BLaER1 (cell line): ENCODE results near the gene ARHGAP18.

Source experiments
- H3K27ac ChIP-seq: shearing (Covaris generic); formaldehyde crosslinking; 2 replicates; pipeline ENCODE4 v1.8.1; 2022
- H3K27me3 ChIP-seq: shearing (Covaris generic); formaldehyde crosslinking; 2 replicates; pipeline ENCODE4 v1.8.1; 2022
- H3K36me3 ChIP-seq: shearing (Covaris generic); formaldehyde crosslinking; 2 replicates; pipeline ENCODE4 v1.8.1; 2022
- H3K4me1 ChIP-seq: shearing (Covaris generic); formaldehyde crosslinking; 2 replicates; pipeline ENCODE4 v1.8.1; 2022
- H3K4me2 ChIP-seq: shearing (Covaris generic); formaldehyde crosslinking; 2 replicates; pipeline ENCODE4 v1.8.1; 2022
- H3K4me3 ChIP-seq: shearing (Covaris generic); formaldehyde crosslinking; 2 replicates; pipeline ENCODE4 v1.8.1; 2022
- H3K9ac ChIP-seq: shearing (Covaris generic); formaldehyde crosslinking; 2 replicates; pipeline ENCODE4 v1.8.1; 2022
- H3K9me3 ChIP-seq: shearing (Covaris generic); formaldehyde crosslinking; 2 replicates; pipeline ENCODE4 v1.8.1; 2022
- H4K20me1 ChIP-seq: shearing (Covaris generic); formaldehyde crosslinking; 2 replicates; pipeline ENCODE4 v1.8.1; 2022
- Cebpa-rat ChIP-seq: shearing (Covaris generic); IDR thresholded peaks from 2 replicates; pipeline ENCODE4 v1.8.1; 2022

ARHGAP18 gene

DNA sequence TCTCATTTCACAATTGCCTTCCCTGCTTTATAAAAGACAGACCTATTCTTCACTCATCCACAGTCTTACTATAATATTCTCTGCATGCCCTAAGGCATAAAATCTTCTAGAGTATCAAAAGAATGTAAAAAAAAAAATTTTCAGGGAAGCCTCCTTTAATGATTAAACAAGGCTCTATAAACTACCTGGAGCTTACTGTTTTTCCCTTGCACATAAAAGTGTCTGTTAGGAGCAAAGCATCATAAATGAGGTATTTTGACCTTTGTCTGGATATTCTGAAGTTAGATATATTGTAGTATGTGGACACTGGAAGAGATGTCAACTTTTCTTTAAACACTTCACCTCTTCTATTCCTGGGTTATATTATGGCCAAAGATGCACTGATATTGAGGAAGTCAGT, 97.5 kb downstream of the ARHGAP18 start:
- H3K4me3 ChIP-seq = no peak overlapping the region
- no peaks in the 10 kb centered on the region for H3K36me3 ChIP-seq
- TF ChIP-seq Cebpa-rat = no peak
- no peak overlapping the region for H3K4me2 ChIP-seq
- H3K27me3 ChIP-seq = no peaks in the 10 kb centered on the region
- no peaks in the 10 kb centered on the region for H3K4me1 ChIP-seq
- H3K9me3 ChIP-seq = no peaks in the 10 kb centered on the region
- H4K20me1 ChIP-seq = no peaks in the 10 kb centered on the region
- no peak overlapping the region for H3K27ac ChIP-seq
- H3K9ac ChIP-seq = no peak overlapping the region

DNA sequence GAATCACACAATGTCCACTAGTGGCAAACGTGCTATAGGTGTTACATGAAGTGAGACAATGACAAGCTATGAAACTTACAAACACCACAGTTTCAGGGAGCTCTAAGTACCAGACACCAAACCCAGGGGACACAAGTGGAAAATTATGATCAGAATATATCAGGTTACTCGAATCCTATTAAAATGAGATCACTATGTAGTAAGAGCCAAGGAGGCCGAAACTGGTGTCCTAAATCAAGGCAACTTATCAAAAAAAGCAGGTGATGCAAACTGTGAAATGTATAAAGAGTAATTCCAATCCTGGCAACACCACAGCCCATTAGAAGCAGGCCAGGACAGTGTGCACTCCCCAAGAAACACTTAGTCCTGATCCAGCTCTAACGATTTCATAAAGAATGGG, 100.3 kb downstream of the ARHGAP18 start:
- no peak overlapping the region for H3K4me2 ChIP-seq
- H3K9ac ChIP-seq = no peak overlapping the region

DNA sequence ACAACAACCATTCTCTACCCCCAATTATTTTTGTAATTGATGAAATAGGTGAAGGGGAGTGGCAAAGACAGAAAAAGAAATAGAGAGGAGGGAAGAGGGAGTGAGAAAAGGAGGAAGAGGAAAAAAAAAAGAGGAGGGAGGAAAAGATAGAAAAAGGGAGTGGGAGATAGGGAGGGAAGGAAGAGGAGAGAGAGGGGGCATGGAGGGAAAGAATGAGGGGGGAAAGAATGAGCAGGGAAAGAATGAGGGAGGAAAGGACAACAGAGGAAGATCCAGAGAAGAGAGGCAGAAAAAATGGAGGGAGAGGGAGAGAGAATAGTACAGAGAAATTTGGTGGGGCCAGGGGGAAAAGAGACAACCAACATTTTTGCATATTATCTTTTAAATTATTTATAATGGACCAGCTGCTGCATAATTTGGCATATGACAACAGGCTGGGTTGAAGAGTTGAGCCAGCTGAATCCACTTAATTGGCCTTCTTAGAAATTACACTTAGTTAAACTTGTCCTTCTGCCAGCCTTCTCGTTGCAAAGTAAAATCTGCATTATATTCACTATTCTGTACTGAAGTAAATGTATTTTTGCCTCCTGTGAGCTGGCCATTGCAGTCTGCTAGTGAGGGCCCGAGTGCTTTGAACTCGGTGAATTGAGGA, 101.0 kb downstream of the ARHGAP18 start:
- no peak overlapping the region for H3K9ac ChIP-seq
- no peak for TF ChIP-seq Cebpa-rat

More for the DNA sequence above, 100.3 kb downstream of the ARHGAP18 start:
- H3K27ac ChIP-seq = no peak overlapping the region
- no peak overlapping the region for H3K4me3 ChIP-seq
- H3K9me3 ChIP-seq = no peaks in the 10 kb centered on the region
- no peak for TF ChIP-seq Cebpa-rat
- H4K20me1 ChIP-seq = no peaks in the 10 kb centered on the region
- no peaks in the 10 kb centered on the region for H3K27me3 ChIP-seq
- H3K4me1 ChIP-seq = no peaks in the 10 kb centered on the region
- no peaks in the 10 kb centered on the region for H3K36me3 ChIP-seq

DNA sequence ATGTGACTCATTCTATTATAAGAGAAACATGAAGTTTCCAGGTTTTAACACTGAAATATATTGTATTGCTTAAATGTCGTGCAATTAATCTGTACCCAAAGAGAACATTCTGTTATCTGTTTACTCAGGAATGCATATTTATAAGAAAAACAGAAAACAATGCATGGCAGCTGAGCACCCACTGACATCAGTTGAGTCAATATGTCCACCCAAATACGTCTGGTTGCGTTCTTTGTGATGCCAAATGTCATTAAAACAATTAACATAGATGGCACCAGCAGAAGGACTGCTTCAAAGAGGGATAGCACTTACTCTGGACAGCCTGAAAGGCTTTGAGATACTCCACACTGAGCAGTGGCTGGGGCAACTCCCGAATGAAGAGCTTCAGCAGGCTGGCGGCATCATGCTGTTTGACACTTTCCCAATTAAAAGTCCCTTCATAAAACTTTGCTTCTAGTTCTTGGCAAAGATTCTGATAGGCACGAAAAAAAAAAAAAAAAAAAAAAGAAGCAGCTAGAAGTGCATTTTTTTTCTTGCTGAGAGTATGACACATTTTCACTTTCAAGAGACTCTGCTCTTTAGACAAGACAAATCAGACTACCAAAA, 102.3 kb downstream of the ARHGAP18 start:
- TF ChIP-seq Cebpa-rat = no peak
- no peak overlapping the region for H3K27ac ChIP-seq
- no peaks in the 10 kb centered on the region for H3K36me3 ChIP-seq
- H3K9me3 ChIP-seq = no peaks in the 10 kb centered on the region
- no peaks in the 10 kb centered on the region for H3K27me3 ChIP-seq
- H4K20me1 ChIP-seq = no peaks in the 10 kb centered on the region
- H3K4me3 ChIP-seq = no peak overlapping the region
- H3K4me1 ChIP-seq = no peaks in the 10 kb centered on the region
- no peak overlapping the region for H3K9ac ChIP-seq
- H3K4me2 ChIP-seq = no peak overlapping the region

More for the DNA sequence above, 101.0 kb downstream of the ARHGAP18 start:
- H3K27me3 ChIP-seq = no peaks in the 10 kb centered on the region
- H3K4me3 ChIP-seq = no peak overlapping the region
- no peak overlapping the region for H3K27ac ChIP-seq
- no peaks in the 10 kb centered on the region for H3K4me1 ChIP-seq
- H4K20me1 ChIP-seq = no peaks in the 10 kb centered on the region
- no peak overlapping the region for H3K4me2 ChIP-seq
- H3K36me3 ChIP-seq = no peaks in the 10 kb centered on the region
- no peaks in the 10 kb centered on the region for H3K9me3 ChIP-seq

DNA sequence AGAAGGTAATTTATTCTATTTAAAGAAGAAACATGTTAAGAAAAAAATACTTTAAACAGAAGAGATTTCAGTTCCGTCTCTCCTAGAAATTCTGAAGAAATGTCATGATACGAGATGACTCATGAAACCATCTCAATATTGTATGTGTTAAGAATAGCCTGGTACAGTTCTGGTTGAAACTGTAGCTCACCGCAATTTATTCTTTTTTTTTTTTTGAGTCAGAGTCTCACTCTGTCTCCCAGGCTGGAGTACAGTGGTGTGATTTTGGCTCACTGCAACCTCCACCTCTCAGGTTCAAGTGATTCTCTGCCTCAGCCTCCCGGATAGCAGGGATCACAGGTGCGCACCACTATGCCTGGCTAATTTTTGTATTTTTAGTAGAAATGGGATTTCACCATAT, 103.3 kb downstream of the ARHGAP18 start:
- Histone ChIP-seq H3K36me3 (no peaks in the 10 kb centered on the region), H3K27me3 (no peaks in the 10 kb centered on the region), H3K27ac (no peak overlapping the region), H3K4me3 (no peak overlapping the region), H3K4me2 (no peak overlapping the region), H3K4me1 (no peaks in the 10 kb centered on the region), H3K9me3 (no peaks in the 10 kb centered on the region), H4K20me1 (no peaks in the 10 kb centered on the region), H3K9ac (no peak overlapping the region)
- TF ChIP-seq Cebpa-rat = no peak

DNA sequence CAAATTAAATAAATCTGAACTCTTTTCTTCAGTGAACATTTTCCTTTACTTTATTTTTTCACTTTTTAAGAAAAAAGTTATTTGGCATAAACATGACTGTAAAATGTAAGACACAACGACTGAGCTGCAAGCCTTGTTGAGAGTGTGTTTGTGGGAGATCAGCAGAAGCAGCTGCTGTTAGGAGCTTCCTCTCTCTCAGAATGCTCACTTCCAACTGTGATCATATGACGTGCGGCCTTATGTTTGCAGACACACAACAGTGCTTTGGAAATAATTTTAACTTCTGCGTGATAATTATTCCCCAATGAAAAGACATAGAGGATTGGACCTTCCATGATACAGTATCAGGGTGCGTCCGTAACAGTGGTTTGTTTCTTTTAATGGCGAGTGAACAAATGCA, 104.0 kb downstream of the ARHGAP18 start:
- Histone ChIP-seq H3K4me1 (no peaks in the 10 kb centered on the region), H4K20me1 (no peaks in the 10 kb centered on the region), H3K9me3 (no peaks in the 10 kb centered on the region), H3K27ac (no peak overlapping the region), H3K9ac (no peak overlapping the region), H3K36me3 (no peaks in the 10 kb centered on the region), H3K4me2 (no peak overlapping the region), H3K4me3 (no peak overlapping the region), H3K27me3 (no peaks in the 10 kb centered on the region)
- no peak for TF ChIP-seq Cebpa-rat

DNA sequence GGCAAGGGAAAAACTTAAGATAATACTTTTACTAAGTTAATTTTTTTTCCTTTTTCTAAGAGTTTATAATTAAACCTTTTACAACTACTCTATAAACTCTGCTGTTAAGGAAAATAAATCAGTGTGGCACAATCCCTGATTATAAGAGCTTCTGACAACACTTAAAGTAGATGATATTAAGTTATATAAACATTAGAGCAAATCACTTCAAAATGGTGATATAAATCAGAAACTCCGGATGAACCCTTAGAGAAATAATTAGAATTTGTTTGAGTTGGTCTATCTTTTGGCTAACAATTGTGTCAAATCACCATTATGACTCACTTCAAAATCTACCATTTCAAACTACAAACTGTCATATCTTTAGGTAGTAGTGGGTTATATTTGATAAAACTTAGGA, 104.9 kb downstream of the ARHGAP18 start:
- H3K4me2 ChIP-seq = no peak overlapping the region
- no peak overlapping the region for H3K27ac ChIP-seq
- TF ChIP-seq Cebpa-rat = no peak
- H3K4me1 ChIP-seq = no peaks in the 10 kb centered on the region
- no peaks in the 10 kb centered on the region for H3K9me3 ChIP-seq
- H3K36me3 ChIP-seq = no peaks in the 10 kb centered on the region
- H3K9ac ChIP-seq = no peak overlapping the region
- H3K27me3 ChIP-seq = no peaks in the 10 kb centered on the region
- no peaks in the 10 kb centered on the region for H4K20me1 ChIP-seq
- H3K4me3 ChIP-seq = no peak overlapping the region

DNA sequence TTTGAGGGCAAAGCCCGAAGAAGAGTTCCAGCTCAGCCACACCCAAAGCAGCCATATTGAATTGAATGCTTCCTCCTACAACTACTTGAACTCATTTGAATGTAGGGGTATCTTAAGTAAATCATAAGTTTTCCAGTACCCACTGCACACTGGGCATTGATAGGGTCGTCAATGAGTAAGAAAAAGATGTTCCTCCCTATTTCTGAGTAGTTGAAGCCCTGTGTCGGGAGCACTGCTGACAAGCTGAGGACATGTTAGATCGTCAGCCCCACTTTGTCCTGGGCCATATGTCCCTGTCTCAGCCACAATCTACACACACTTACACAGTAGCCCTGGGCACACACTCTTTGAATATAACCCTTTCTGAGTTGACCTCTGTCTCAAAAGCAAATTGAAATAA, 105.7 kb downstream of the ARHGAP18 start:
- Histone ChIP-seq H3K4me3 (no peak overlapping the region), H3K27me3 (no peaks in the 10 kb centered on the region), H3K36me3 (no peaks in the 10 kb centered on the region), H3K4me2 (no peak overlapping the region), H3K9ac (no peak overlapping the region), H4K20me1 (no peaks in the 10 kb centered on the region), H3K27ac (no peak overlapping the region), H3K9me3 (no peaks in the 10 kb centered on the region), H3K4me1 (no peaks in the 10 kb centered on the region)
- no peak for TF ChIP-seq Cebpa-rat

DNA sequence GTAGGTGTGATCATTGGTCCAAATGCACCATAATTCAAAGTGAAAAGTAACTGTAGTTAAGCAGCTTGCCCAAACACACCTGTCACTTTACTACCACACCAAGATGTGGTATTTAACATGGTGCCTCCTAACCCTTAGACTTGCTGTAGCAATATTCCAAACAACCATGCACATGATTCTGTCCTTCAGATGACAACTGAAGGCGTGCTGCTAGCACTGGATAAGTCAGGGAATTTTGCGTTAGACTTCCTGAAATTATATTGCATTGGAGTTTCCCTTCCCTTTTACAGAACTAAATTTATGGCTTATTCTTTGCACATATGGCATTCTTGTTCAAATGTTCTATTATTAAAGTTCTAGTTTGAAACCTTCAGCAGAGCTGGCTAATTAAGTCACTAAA, 106.2 kb downstream of the ARHGAP18 start:
- Histone ChIP-seq H3K4me1 (no peaks in the 10 kb centered on the region), H4K20me1 (no peaks in the 10 kb centered on the region), H3K9ac (no peak overlapping the region), H3K9me3 (no peaks in the 10 kb centered on the region), H3K4me2 (no peak overlapping the region), H3K4me3 (no peak overlapping the region), H3K27me3 (no peaks in the 10 kb centered on the region), H3K36me3 (no peaks in the 10 kb centered on the region), H3K27ac (no peak overlapping the region)
- no peak for TF ChIP-seq Cebpa-rat

DNA sequence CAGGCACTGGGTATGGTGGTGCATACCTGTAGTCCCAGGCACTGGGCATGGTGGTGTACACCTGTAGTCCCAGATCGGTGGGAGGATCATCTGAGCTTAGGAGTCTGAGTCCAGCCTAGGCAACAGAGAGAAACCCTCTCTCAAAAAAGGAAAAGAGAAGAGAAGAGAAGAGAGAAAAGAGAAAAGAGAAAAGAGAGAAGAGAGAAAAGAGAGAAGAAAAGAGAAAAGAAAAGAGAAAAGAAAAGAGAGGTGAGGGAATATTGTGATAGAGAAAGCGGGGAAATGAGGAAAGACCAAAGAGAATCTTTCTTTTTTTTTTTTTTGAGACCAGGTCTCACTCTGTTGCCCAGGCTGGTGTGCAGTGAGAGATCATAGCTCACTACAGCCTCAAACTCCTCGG, 108.7 kb downstream of the ARHGAP18 start:
- H3K27ac ChIP-seq = no peak overlapping the region
- TF ChIP-seq Cebpa-rat = no peak
- no peaks in the 10 kb centered on the region for H3K9me3 ChIP-seq
- no peaks in the 10 kb centered on the region for H3K4me1 ChIP-seq
- H3K9ac ChIP-seq = no peak overlapping the region
- no peak overlapping the region for H3K4me2 ChIP-seq
- no peaks in the 10 kb centered on the region for H3K27me3 ChIP-seq
- no peaks in the 10 kb centered on the region for H4K20me1 ChIP-seq
- H3K4me3 ChIP-seq = no peak overlapping the region
- H3K36me3 ChIP-seq = no peaks in the 10 kb centered on the region
